GM18951 (cell line): ENCODE results near the gene RIPOR1.
A peak's percentile ranks its signal among the peaks of the same experiment; 100 is the strongest.

Experiments
- POLR2A ChIP-seq: IDR thresholded peaks from 4 replicates; pipeline ENCODE4 v1.6.1; 2011; ENCODE audit warnings: mild to moderate bottlenecking; ENCODE audit not compliant: insufficient read length, insufficient read depth; ENCODE audit errors: extremely low read depth
- in situ Hi-C: fragments of 300-500 bp; cut with MboI; formaldehyde crosslinking; loops from one replicate; pipeline ENCODE4 v1.12.0; 2022; ENCODE audit warnings: low sequenced_read_pairs, mixed read lengths, inconsistent platforms; ENCODE audit not compliant: unreplicated experiment

RIPOR1 gene

GRCh38 chr16:67562918-67563707 is 34.5 kb downstream of the RIPOR1 start:
- TF ChIP-seq POLR2A: peak; percentile 64
- in situ Hi-C loops: no loop called here

- TF ChIP-seq POLR2A: no peak
- in situ Hi-C loops: no loop called here
These were observed 35.3 kb downstream of the RIPOR1 start for GRCh38 chr16:67563708-67564468.

- TF ChIP-seq POLR2A: no peak
- in situ Hi-C loops: no loop called here
These were observed 37.0 kb downstream of the RIPOR1 start for GRCh38 chr16:67565470-67566100.

- no peak for TF ChIP-seq POLR2A
- in situ Hi-C loops: no loop called here
These were observed 42.8 kb downstream of the RIPOR1 start for GRCh38 chr16:67571464-67571863.

GRCh38 chr16:67571981-67572431 is 43.4 kb downstream of the RIPOR1 start:
- in situ Hi-C loops: no loop called here
- TF ChIP-seq POLR2A: no peak

- in situ Hi-C loops: no loop called here
- TF ChIP-seq POLR2A: no peak
These were observed 51.1 kb downstream of the RIPOR1 start for GRCh38 chr16:67579686-67580085.

- in situ Hi-C loops: no loop called here
- no peak for TF ChIP-seq POLR2A
These were observed 51.6 kb downstream of the RIPOR1 start for GRCh38 chr16:67580202-67580601.

GRCh38 chr16:67593288-67593687 is 64.7 kb downstream of the RIPOR1 start:
- TF ChIP-seq POLR2A: no peak
- in situ Hi-C loops: no loop called here

GRCh38 chr16:67593701-67594100 is 65.1 kb downstream of the RIPOR1 start:
- in situ Hi-C loops: no loop called here

GRCh38 chr16:67594256-67594915 is 65.8 kb downstream of the RIPOR1 start:
- no peak for TF ChIP-seq POLR2A
- in situ Hi-C loops: no loop called here

More at GRCh38 chr16:67593701-67594100, 65.1 kb downstream of the RIPOR1 start:
- TF ChIP-seq POLR2A: no peak

GRCh38 chr16:67594956-67595355 is 66.3 kb downstream of the RIPOR1 start:
- no peak for TF ChIP-seq POLR2A
- in situ Hi-C loops: no loop called here
